Measurements from ENCODE around the gene SIAH3. TPM values are rescaled to one million over a fixed set of nuclear protein-coding genes. Genes with fewer than 3 reads are reported as not detected.

The SIAH3 gene, protein sequence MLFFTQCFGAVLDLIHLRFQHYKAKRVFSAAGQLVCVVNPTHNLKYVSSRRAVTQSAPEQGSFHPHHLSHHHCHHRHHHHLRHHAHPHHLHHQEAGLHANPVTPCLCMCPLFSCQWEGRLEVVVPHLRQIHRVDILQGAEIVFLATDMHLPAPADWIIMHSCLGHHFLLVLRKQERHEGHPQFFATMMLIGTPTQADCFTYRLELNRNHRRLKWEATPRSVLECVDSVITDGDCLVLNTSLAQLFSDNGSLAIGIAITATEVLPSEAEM
- not detected for polyA plus RNA-seq

DNA sequence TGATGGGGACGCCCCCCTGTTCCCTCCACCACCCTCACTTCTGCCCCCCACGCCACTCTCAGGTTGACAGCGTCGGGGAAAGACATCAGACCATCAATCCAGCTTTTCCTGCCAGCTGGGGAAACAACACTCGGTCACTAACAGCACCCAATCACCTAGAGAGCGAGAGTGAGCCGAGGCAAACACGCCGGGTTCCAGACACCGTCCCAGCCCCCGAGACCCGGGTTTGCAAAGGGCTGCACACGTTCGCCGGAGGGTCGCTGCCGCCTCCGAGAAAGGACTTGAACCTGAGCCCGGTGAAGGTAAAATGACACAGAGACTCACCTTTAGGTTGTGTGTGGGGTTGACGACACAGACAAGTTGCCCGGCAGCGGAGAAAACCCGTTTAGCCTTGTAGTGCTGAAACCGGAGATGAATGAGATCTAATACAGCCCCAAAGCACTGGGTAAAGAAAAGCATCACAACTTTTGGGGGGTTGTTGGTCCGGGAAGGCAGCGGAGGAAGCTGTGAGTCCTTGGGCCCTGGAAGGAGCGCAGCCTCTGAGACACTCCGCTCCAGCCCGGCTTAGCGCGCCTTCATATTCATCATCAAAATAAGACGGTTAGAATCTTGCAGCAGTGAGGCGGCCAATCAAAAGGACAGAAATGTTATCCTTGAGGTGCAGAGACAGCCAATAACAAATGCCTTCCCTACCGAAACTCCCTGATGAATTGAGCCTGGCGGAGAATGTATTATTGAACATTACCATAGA is at the start of gene SIAH3:
Gene SIAH3 (minus strand): TSS at position 583 of the 751 bp plus-strand sequence. CDS start 124 bp downstream, at position 459.
- no peak within 1 kb of the TSS for H3K27ac Mint-ChIP-seq
- H3K4me1 Mint-ChIP-seq = peaks cover 8 to 17% (median 12%) of the 10 kb centered on the region in 3 donors
- peak within 1 kb of the TSS in 3 of 4 donors; percentile 42 to 90 (median 68) for H3K4me3 Mint-ChIP-seq
- H3K27me3 Mint-ChIP-seq = peaks cover 55% of the 10 kb centered on the region
- H3K9me3 Mint-ChIP-seq = peaks cover 0 to 8% (median 4%) of the 10 kb centered on the region in 3 donors
- H3K36me3 Mint-ChIP-seq = peaks cover 3% of the 10 kb centered on the region

DNA sequence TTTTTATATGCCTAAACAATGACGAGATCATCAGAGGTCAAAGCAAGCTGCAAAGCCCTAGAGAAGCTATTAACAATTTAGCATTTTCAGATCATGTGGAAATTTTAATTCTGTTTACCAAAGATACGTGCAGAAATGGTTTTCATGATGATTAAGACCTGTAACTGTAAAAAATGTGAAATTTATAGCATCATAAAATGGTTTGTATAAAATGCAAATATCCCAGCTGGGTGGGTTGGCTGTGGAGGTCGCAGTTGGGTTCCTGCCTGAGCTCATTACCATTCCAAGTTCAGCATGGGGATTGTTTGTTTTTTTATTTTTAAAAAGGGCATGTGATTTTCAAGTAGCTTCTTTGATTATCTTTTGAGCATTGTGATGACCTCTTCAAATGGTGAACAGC is 47.9 kb upstream of the SIAH3 start:
- Mint-ChIP-seq H3K4me3 (no peak overlapping the region), H3K27ac (no peak overlapping the region), H3K4me1 (no peaks in the 10 kb centered on the region), H3K36me3 (peaks cover 5% of the 10 kb centered on the region), H3K27me3 (peaks cover 14% of the 10 kb centered on the region), H3K9me3 (peaks cover 0 to 7% (median 4%) of the 10 kb centered on the region in 3 donors)

DNA sequence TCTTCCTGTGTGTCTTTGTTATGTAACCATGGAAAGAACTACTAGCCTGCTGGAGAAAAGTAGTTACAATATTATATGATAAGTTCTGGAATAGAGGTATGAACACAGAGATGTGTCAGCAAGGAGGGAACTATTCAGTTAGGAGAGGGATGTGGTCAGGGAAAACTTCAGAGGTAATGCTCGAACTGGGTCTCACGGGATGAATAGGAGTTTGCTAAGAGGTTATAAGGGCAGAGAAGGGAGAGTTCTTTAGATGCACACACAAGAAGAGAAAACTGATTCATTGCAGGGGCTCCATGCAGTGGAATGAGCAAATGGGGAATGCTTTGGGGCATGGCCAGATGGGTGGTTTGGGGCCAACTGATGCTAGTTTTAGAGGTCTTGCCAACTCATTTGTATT is 46.0 kb upstream of the SIAH3 start:
- H3K36me3 Mint-ChIP-seq = peaks cover 5% of the 10 kb centered on the region

GRCh38 chr13:45896285-45896684 is 44.7 kb upstream of the SIAH3 start:
- peaks cover 16% of the 10 kb centered on the region for H3K27me3 Mint-ChIP-seq
- H3K4me1 Mint-ChIP-seq = no peaks in the 10 kb centered on the region
- H3K36me3 Mint-ChIP-seq = peaks cover 5% of the 10 kb centered on the region
- H3K27ac Mint-ChIP-seq = no peak overlapping the region
- peaks cover 0 to 7% (median 4%) of the 10 kb centered on the region in 3 donors for H3K9me3 Mint-ChIP-seq
- H3K4me3 Mint-ChIP-seq = no peak overlapping the region

More for the DNA sequence above, 46.0 kb upstream of the SIAH3 start:
- Mint-ChIP-seq H3K27me3 (peaks cover 14% of the 10 kb centered on the region), H3K27ac (no peak overlapping the region), H3K9me3 (peaks cover 0 to 7% (median 4%) of the 10 kb centered on the region in 3 donors), H3K4me3 (no peak overlapping the region), H3K4me1 (no peaks in the 10 kb centered on the region)

DNA sequence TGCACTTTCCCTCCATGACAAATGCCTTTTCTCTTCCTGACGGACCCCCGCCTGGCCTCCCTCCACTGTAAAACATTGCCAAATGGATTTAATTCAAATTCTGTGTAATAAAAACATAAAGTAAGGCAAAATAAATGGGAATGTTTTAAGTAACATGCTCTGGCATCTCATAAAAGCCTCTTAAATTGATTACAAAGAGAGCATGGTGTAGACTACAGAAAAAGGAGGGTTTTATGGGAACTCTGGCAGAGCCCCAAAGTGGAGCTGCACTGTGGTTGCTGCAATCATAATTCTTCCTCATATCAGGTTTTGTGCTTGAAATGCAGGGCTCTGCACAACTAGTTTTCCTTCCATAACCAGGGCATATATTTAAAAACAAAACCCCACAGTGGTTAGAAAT is 44.3 kb upstream of the SIAH3 start:
- Mint-ChIP-seq H3K27me3 (peaks cover 20% of the 10 kb centered on the region), H3K9me3 (peaks cover 0 to 7% (median 4%) of the 10 kb centered on the region in 3 donors), H3K36me3 (peaks cover 5% of the 10 kb centered on the region), H3K4me3 (no peak overlapping the region), H3K4me1 (no peaks in the 10 kb centered on the region), H3K27ac (no peak overlapping the region)

- Mint-ChIP-seq H3K4me1 (no peaks in the 10 kb centered on the region), H3K27ac (no peak overlapping the region), H3K4me3 (no peak overlapping the region), H3K27me3 (peaks cover 18% of the 10 kb centered on the region), H3K9me3 (peaks cover 0 to 4% (median 1%) of the 10 kb centered on the region in 3 donors), H3K36me3 (peaks cover 3% of the 10 kb centered on the region)
Measured at GRCh38 chr13:45892513-45892912, 41.0 kb upstream of the SIAH3 start.

GRCh38 chr13:45889590-45890243 is 38.2 kb upstream of the SIAH3 start:
- H3K36me3 Mint-ChIP-seq = peaks cover 2% of the 10 kb centered on the region

GRCh38 chr13:45886466-45886865 is 34.9 kb upstream of the SIAH3 start:
- Mint-ChIP-seq H3K9me3 (no peaks in the 10 kb centered on the region), H3K4me1 (no peaks in the 10 kb centered on the region), H3K27ac (no peak overlapping the region), H3K36me3 (peaks cover 2% of the 10 kb centered on the region), H3K27me3 (peaks cover 15% of the 10 kb centered on the region), H3K4me3 (no peak overlapping the region)

More at GRCh38 chr13:45889590-45890243, 38.2 kb upstream of the SIAH3 start:
- no peaks in the 10 kb centered on the region for H3K4me1 Mint-ChIP-seq
- peaks cover 17% of the 10 kb centered on the region for H3K27me3 Mint-ChIP-seq
- no peaks in the 10 kb centered on the region for H3K9me3 Mint-ChIP-seq
- no peak overlapping the region for H3K27ac Mint-ChIP-seq
- no peak overlapping the region for H3K4me3 Mint-ChIP-seq

GRCh38 chr13:45885194-45885593 is 33.6 kb upstream of the SIAH3 start:
- Mint-ChIP-seq H3K9me3 (no peaks in the 10 kb centered on the region), H3K27me3 (peaks cover 7% of the 10 kb centered on the region), H3K4me3 (no peak overlapping the region), H3K27ac (no peak overlapping the region), H3K36me3 (peaks cover 3% of the 10 kb centered on the region), H3K4me1 (no peaks in the 10 kb centered on the region)

- Mint-ChIP-seq H3K9me3 (peaks cover 0 to 2% (median 0%) of the 10 kb centered on the region in 3 donors), H3K4me3 (no peak overlapping the region), H3K27me3 (peaks cover 9% of the 10 kb centered on the region), H3K27ac (no peak overlapping the region), H3K36me3 (peaks cover 2% of the 10 kb centered on the region), H3K4me1 (no peaks in the 10 kb centered on the region)
Measured at GRCh38 chr13:45882626-45883025, 31.1 kb upstream of the SIAH3 start.

DNA sequence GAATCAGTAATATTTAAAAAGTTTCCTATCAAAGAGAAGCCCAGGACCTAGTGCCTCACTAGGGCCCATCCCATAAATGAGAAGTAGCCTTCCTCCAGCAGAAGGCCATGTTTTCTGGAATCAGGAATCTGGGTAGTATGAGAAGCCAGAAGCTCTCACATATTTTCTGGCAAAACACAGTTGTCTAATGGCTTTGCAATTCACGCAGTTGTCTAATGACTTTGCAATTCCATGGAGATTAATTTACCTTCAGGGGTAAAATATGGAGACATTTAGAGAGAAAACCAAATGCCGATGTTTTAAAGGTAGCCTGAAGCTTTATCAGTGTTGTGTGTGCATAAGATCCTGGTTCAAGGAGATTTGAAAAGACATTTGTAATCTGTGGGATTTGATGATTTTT is 29.8 kb upstream of the SIAH3 start:
- Mint-ChIP-seq H3K27me3 (peaks cover 9% of the 10 kb centered on the region), H3K36me3 (peaks cover 2% of the 10 kb centered on the region), H3K4me1 (no peaks in the 10 kb centered on the region), H3K4me3 (no peak overlapping the region), H3K9me3 (peaks cover 0 to 2% (median 0%) of the 10 kb centered on the region in 3 donors), H3K27ac (no peak overlapping the region)

DNA sequence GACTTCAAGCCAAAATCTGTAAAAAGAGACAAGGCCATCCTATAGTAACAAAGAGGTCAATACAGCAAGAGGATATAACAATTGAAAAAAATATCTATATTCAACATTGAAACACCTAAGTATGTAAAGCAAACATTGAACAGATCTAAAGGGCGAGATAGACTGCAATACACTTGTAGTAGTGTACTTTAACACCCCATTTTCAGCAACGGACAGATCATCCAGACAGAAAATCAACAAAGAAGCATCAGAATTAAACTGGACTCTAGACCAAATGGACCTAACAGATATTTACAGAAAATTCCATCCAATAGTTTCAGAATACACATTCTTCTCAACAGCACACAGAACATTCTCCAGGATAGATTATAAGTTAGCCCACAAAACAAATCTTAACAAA is 28.7 kb upstream of the SIAH3 start:
- Mint-ChIP-seq H3K4me3 (no peak overlapping the region), H3K4me1 (no peaks in the 10 kb centered on the region), H3K27ac (no peak overlapping the region), H3K9me3 (peaks cover 0 to 2% (median 0%) of the 10 kb centered on the region in 3 donors), H3K36me3 (peaks cover 2% of the 10 kb centered on the region), H3K27me3 (peaks cover 9% of the 10 kb centered on the region)

GRCh38 chr13:45879666-45880065 is 28.1 kb upstream of the SIAH3 start:
- Mint-ChIP-seq H3K27me3 (peaks cover 5% of the 10 kb centered on the region), H3K36me3 (peaks cover 2% of the 10 kb centered on the region)

DNA sequence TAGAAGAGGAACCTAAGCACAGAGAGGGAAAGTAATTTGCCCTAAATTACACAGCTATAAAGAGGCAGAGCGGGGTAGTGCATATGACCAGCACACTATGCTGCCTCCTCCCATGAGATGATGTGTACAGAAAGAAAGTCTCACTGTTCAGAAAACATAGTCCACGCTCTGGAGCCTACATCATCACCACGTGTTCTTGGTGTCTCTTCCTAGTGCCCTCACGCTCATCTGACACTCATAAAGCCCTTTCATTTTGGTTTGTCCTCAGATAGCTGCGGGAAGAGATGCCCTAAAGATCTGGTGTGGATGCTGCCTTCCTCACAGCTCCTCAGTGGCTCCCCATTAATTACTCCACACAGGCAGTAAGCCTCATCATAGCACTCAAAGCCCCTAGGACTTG is 27.4 kb upstream of the SIAH3 start:
- peaks cover 0 to 2% (median 0%) of the 10 kb centered on the region in 3 donors for H3K9me3 Mint-ChIP-seq
- H3K27ac Mint-ChIP-seq = no peak overlapping the region
- no peak overlapping the region for H3K4me3 Mint-ChIP-seq
- H3K27me3 Mint-ChIP-seq = peaks cover 5% of the 10 kb centered on the region
- peaks cover 2% of the 10 kb centered on the region for H3K36me3 Mint-ChIP-seq
- no peaks in the 10 kb centered on the region for H3K4me1 Mint-ChIP-seq

More at GRCh38 chr13:45879666-45880065, 28.1 kb upstream of the SIAH3 start:
- H3K9me3 Mint-ChIP-seq = peaks cover 0 to 2% (median 0%) of the 10 kb centered on the region in 3 donors
- H3K4me1 Mint-ChIP-seq = no peaks in the 10 kb centered on the region
- H3K27ac Mint-ChIP-seq = no peak overlapping the region
- H3K4me3 Mint-ChIP-seq = no peak overlapping the region

DNA sequence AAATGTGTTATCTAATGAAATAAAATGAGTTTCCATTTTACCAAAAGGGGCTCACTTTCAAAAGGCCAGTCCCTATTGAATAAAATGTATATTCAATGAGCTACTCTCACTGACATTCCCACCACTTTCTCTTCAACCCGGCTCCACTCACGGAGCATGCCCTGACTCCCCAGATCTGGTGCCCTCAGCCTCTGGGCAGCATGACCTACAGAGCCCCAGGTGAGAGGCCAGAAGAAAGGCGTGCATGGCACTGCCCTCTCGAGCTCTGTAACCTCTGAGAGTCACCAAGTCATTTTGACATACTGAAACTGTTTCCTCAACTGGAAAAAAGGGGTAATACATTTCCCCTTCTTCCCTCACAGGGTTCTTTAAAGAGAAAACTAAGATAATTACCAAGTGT is 25.2 kb upstream of the SIAH3 start:
- no peak overlapping the region for H3K4me3 Mint-ChIP-seq
- H3K9me3 Mint-ChIP-seq = peaks cover 0 to 2% (median 0%) of the 10 kb centered on the region in 3 donors
- H3K4me1 Mint-ChIP-seq = no peaks in the 10 kb centered on the region
- peaks cover 5% of the 10 kb centered on the region for H3K27me3 Mint-ChIP-seq
- H3K36me3 Mint-ChIP-seq = peaks cover 2% of the 10 kb centered on the region
- H3K27ac Mint-ChIP-seq = no peak overlapping the region

All from IgD-negative memory B cell (primary cell).